NCI-H146 treated with DMSO at 0.1 percent for 48 hours (cell line): Measurements from ENCODE around the gene OR8B12.
"Not testable (repeated sequence)": the region's sequence is repeated elsewhere in the genome, so short reads cannot be mapped to it uniquely, and the experiment has no call there.

Experiments
- DNase-seq: peaks from one replicate; lab custom pipeline; 2025; ENCODE audit not compliant: unreplicated experiment; lab: John Stamatoyannopoulos, UW

OR8B12 gene

DNA sequence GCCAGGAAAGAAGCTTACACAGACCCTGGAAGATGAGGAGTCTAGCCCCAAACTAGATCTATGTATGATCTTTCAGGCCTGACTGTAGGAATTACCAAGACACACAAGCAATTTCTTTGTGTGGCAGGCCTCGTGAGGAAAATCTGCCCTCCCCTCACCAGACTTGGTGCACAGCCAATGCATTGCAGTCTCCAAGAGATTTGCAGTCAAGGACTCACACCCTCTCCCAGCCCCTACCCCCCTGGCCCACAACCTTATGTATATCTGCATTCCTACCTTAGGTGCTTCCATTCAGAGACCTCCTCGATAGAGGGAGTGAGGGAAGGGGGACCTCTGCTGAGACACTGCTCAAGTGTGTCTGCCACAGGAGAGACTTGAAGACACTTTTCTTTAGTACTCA, 9.8 kb downstream of the OR8B12 start:
- no peak for DNase-seq

DNA sequence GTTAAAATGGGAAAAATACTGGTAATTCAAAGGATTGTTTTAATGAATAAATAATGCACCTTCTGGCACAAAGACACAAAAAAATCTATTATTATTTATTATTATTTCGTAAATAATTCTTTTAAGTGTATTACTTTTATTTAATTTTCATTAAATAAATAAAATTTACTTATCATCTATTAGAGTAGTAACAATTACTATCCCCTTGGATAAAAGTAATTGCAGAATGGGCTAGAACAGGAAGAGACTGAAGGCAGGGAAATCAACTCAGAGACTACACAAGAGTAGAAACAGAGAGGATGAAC, 23.0 kb downstream of the OR8B12 start:
- DNase-seq = no peak

DNA sequence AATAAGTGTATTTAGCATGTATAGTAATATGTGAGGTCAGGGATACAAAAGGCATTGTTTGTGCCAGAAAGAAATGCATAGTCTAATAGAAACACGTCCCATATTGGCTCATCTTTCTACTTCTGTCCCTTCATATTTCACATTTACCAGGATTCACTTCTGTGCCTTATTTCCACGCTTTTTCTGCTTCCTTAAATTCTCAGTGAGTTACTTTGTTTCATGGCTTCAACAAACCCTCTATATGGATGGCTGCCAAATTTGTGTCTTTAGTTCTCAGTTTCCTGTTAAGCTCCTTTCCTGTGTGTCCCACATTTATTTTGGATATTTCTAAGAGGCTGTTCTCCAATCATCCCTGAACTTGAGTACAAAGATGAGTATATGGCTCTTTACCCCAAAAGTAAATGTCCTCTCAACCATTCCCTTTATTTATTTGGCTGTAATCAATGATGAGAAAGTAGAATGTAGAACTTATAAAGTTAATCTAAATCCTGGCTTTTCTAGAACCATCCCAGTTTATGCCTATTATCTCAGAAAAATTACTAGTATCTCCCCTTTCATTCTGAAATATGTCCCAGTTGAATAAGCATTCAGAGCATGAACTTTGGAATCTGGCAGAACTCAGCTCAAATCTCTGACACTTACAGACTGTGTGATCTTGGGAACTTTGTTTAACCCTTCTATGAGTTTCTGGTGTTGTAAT, 23.5 kb downstream of the OR8B12 start:
- no peak for DNase-seq

DNA sequence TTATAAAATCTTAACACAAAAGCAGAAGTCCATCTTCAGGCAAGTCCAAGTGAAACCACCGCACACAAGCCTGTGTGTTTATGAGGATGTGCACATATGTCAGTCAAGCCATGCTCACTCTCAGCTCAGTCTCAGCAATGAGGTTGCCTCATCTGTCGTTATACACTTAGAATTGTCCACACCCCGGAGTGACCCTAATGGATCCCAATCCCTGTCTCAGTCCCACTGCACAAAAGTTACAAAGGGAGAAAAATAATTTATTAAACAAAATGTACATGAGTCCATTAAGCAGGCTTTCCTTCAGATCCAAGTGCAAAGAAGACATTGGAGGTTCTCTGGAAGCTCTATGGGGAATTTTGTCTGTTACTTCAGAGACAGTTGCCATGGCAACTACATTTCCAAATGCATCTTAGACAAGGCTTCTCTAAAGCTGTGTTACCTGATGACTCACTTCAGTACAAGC, 24.4 kb downstream of the OR8B12 start:
- no peak for DNase-seq

DNA sequence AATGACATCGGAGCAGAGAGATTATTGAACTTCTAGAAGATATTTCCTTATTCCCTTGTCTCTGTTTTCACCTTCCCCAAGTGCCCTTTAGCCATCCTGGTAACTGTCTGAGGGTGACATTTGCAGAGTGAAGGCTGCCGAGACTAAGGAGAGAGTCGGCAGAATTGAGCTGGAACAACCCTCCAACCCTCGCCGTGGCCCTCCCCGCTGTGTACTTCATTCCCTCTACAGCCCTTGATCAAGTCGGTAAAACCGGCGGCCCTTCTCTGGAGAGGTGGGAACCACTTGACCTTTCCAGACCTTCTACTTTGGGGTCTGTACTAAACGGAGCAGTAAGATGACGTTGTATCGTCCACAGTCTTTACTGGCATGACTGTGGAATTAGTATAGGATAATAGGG, 26.1 kb downstream of the OR8B12 start:
- DNase-seq = no peak

DNA sequence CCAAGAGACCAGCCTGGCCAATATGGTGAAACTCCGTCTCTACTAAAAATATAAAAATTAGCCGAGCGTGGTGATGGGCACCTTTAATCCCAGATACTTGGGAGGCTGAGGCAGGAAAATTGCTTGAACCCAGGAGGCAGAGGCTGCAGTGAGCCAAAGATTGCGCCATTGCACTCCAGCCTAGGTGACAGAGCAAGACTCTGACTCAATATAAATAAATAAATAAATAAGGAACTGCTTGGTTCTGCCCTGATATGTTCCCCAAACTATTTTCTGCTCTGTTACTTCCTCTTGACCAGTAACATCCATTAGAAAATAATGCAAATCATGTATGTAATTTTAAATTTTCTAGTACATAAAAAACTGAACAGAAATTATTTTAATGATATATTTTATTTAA, 28.8 kb downstream of the OR8B12 start:
- not testable (repeated sequence) for DNase-seq

DNA sequence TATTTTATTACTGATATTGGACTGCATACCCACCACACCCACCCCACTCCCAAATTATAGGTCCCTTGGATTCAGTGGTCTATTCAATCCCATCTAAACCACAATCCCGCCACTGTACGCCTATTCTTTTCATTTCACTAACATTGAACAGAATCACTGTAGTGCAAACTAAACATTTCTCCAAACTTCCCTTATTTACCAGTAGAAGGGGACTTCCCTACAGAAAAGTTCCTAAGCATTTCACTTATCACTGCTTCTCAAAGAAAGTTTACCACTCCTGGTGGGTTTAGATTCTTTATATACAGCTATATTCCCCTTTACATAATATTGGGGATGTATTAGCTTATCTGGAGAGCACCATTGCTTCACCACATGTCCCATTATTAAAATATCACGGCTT, 29.3 kb downstream of the OR8B12 start:
- DNase-seq = no peak

DNA sequence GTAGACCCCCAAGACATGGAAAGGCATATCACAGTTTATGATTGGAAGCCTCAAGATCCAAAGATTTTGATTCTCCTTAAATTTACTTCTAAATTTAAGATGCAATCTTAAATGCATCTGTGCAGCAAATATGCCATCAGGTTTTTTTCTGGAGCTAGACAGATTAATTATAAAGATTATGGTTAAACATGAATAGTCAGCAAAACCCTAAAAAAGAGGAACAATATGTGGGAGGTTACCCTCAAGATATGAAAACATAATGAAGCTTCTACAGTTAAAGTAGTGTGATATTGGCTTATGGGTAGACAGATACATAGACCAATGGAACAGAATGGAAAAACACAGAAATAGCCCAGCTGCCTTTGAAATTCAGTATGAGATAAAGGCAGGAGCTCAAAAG, 31.7 kb downstream of the OR8B12 start:
- DNase-seq = no peak

DNA sequence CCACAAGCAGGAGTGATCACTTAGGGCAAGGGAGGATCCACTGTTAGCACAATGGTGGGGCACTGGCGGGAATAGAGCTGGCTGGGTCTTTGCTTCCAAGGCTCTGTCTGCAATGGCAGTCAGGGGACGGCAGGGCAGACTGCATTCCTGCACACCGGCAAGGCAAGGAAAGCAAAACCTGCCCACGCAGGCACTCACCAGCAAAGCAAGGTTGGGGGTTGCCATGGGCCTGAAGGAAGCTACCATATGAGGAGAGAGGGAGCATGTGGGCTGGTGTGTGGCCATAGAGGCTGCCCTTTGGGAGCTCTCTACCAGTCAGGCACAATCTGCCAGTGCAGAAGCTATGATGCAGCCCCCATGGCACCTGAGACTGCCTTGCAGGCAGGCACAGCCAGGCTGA, 33.2 kb downstream of the OR8B12 start:
- no peak for DNase-seq

DNA sequence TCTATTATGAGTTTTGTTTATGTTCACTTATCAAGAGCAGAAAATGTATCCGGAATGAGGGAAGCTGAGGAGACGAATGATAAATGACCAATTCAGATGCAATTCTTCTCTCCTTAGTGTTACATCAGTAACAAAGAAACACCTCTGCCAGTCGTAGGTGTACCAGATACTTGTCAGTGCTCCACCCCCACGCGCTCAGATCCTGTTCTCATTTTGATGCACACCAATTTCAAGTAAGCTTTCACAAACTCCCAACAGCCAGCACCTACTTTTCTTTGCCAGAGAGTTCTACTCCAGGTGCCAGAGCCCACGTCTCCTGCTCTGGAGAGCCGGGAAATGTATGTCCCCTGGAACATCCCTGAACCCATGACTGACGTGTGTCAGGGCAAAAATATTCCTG, 43.7 kb downstream of the OR8B12 start:
- no peak for DNase-seq

DNA sequence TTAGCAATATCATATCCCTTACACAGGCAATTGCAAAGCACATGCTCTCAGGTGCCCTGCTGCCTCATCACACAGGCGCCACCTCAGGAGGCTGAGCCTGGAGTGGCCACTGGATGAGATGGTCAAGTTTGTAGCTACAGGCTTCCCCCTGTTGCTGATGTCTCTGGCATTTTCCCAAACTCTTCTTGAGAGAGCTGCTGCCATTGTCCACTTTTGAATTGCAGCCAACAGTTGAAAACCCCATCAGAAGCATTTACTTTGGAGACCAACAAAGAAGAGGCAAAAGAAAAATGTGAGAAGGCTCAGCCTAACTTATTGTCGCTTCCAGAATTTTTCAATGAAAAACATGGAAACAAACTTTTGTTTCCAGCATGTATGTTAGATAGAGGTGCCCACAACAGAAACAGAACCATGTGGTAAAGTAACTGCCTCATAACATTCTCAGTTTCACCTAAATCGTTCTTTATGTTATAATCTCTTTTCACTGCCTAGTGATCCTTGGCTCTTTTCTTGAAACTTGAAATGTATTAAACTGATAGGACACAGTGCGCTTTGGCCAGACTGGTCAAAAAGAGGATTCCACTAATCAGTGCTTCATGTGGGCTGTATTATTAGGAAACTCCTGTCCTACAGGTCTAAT, 50.3 kb downstream of the OR8B12 start:
- no peak for DNase-seq
